ENCODE measurements around the gene UBQLN1. TPM values are rescaled to one million over a fixed set of nuclear protein-coding genes. Genes with fewer than 3 reads are reported as not detected.

Gene UBQLN1
- total RNA-seq, 4 donors from 2014 or later = 56.5 to 87.3 (median 72.1) TPM

DNA sequence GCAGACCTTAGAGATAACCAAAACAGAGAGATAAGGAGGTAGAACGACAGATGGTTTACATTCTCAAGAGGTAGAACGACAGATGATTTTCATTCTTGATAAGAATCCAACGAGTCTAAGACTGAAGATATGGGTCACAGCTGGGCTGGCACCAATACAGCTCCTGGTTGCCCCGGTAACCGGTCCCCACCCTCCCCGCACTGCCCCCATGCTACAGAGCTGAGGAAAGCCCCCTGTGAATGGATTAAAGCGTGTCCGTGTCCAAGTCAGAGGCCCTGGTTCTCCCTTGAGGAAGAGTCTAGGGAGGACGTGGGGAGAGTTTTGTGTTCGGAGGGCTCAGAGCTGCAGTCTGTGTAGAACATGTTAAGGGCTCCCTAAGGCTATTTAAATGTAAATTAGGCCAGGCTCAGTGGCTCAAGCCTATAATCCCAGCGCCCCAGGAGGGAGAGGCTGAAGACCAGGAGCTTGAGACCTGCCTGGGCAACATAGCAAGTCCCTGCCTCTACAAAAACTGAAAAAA, 76.8 kb downstream of the UBQLN1 start:
- in situ Hi-C loops (cut with MboI; ENCODE audit: low pct_ligation_motif_present in 1 of 4, low pct_unique_long_range_greater_than_20kb in 1 of 4, low sequenced_read_pairs in 3 of 4) (no loop called here), intact Hi-C loops (cut with DNase I; ENCODE audit: low total_unique reads) (no loop called here)
- Histone ChIP-seq H3K27ac (no peak overlapping the region), H3K9me3 (no peaks in the 10 kb centered on the region), H3K4me3 (no peak overlapping the region), H3K36me3 (peaks cover 0 to 5% (median 0%) of the 10 kb centered on the region in 4 donors), H3K27me3 (no peaks in the 10 kb centered on the region), H3K4me1 (peaks cover 0 to 10% (median 0%) of the 10 kb centered on the region in 4 donors)
- TF ChIP-seq POLR2AphosphoS5 (IDR thresholded peaks at IDR 0.05) = no peak
- TF ChIP-seq POLR2A (IDR thresholded peaks at IDR 0.05) = no peak
- TF ChIP-seq, protein P1, sequence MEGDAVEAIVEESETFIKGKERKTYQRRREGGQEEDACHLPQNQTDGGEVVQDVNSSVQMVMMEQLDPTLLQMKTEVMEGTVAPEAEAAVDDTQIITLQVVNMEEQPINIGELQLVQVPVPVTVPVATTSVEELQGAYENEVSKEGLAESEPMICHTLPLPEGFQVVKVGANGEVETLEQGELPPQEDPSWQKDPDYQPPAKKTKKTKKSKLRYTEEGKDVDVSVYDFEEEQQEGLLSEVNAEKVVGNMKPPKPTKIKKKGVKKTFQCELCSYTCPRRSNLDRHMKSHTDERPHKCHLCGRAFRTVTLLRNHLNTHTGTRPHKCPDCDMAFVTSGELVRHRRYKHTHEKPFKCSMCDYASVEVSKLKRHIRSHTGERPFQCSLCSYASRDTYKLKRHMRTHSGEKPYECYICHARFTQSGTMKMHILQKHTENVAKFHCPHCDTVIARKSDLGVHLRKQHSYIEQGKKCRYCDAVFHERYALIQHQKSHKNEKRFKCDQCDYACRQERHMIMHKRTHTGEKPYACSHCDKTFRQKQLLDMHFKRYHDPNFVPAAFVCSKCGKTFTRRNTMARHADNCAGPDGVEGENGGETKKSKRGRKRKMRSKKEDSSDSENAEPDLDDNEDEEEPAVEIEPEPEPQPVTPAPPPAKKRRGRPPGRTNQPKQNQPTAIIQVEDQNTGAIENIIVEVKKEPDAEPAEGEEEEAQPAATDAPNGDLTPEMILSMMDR (IDR thresholded peaks at IDR 0.05) = no peak
- TF ChIP-seq EP300 (IDR thresholded peaks at IDR 0.05; ENCODE audit: low read depth) = no peak
- 69 to 76% methylated on average over 3 to 11 of the region's 11 CpGs for WGBS, 2 donors (ENCODE audit: low coverage in 1 of 2)
- no peak for DNase-seq

DNA sequence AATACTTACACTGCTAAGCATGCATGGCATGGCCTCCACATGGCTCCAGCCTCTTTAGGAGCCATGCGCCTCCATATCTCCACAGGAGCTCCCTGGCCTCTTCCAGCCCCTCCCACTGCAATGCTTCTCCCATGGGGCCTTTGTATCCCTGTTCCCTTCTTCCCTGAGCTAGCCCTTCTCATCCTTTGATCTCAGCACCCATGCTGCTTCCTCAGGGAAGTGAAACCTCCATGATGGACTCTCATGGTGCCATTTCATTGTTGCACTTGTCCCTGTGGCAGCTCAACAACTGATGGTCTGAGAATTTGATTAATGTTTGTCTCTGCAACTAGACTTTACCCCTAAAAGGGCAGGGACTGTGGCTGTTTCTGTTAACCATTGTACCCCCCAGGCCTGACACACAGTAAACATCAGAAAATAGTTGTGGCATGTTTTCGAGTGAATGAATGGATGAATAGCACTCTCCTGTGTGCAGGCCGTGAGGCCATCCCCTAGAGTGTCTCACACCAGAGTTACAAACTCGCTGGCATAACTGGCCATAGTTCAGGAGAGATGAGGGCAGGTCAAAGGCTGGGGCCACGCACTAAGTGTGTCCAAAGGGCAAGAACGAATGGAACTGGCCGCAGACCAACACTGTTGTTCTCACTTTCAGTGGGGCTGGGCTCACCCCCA, 78.2 kb downstream of the UBQLN1 start:
- no peak overlapping the region for H3K4me3 ChIP-seq
- in situ Hi-C loops (cut with MboI; ENCODE audit: low pct_ligation_motif_present in 1 of 4, low pct_unique_long_range_greater_than_20kb in 1 of 4, low sequenced_read_pairs in 3 of 4) = loop anchor here in 1 of 4 donors (10.0 kb wide), 1 partner anchor 285 kb away; no protein-coding TSS in a partner anchor
- peaks cover 0 to 5% (median 0%) of the 10 kb centered on the region in 4 donors for H3K36me3 ChIP-seq
- peaks cover 0 to 13% (median 0%) of the 10 kb centered on the region in 4 donors for H3K4me1 ChIP-seq
- DNase-seq = peak; percentile 31
- 87 to 100% methylated on average over 1 to 7 of the region's 7 CpGs for WGBS, 2 donors (ENCODE audit: low coverage in 1 of 2)
- TF ChIP-seq POLR2A (IDR thresholded peaks at IDR 0.05) (no peak), EP300 (IDR thresholded peaks at IDR 0.05; ENCODE audit: low read depth) (no peak), POLR2AphosphoS5 (IDR thresholded peaks at IDR 0.05) (no peak)
- TF ChIP-seq, protein P1 (IDR thresholded peaks at IDR 0.05) = no peak
- no peak overlapping the region for H3K27ac ChIP-seq
- no peaks in the 10 kb centered on the region for H3K9me3 ChIP-seq
- H3K27me3 ChIP-seq = no peaks in the 10 kb centered on the region
- intact Hi-C loops (cut with DNase I; ENCODE audit: low total_unique reads) = no loop called here

GRCh38 chr9:83628540-83628939, 79.2 kb downstream of the UBQLN1 start:
- Histone ChIP-seq H3K36me3 (peaks cover 0 to 5% (median 0%) of the 10 kb centered on the region in 4 donors), H3K4me1 (peaks cover 0 to 23% (median 8%) of the 10 kb centered on the region in 4 donors), H3K4me3 (no peak overlapping the region), H3K9me3 (no peaks in the 10 kb centered on the region), H3K27ac (no peak overlapping the region), H3K27me3 (no peaks in the 10 kb centered on the region)
- no peak for DNase-seq
- WGBS, 2 donors (ENCODE audit: low coverage in 1 of 2) = 93 to 100% methylated on average over 2 to 5 of the region's 5 CpGs
- intact Hi-C loops (cut with DNase I; ENCODE audit: low total_unique reads) = no loop called here
- in situ Hi-C loops (cut with MboI; ENCODE audit: low pct_ligation_motif_present in 1 of 4, low pct_unique_long_range_greater_than_20kb in 1 of 4, low sequenced_read_pairs in 3 of 4) = loop anchor here in 1 of 4 donors (10.0 kb wide), 1 partner anchor 286 kb away; no protein-coding TSS in a partner anchor
- TF ChIP-seq, protein P1 (IDR thresholded peaks at IDR 0.05) = no peak
- TF ChIP-seq POLR2A (IDR thresholded peaks at IDR 0.05) (no peak), POLR2AphosphoS5 (IDR thresholded peaks at IDR 0.05) (no peak), EP300 (IDR thresholded peaks at IDR 0.05; ENCODE audit: low read depth) (no peak)

DNA sequence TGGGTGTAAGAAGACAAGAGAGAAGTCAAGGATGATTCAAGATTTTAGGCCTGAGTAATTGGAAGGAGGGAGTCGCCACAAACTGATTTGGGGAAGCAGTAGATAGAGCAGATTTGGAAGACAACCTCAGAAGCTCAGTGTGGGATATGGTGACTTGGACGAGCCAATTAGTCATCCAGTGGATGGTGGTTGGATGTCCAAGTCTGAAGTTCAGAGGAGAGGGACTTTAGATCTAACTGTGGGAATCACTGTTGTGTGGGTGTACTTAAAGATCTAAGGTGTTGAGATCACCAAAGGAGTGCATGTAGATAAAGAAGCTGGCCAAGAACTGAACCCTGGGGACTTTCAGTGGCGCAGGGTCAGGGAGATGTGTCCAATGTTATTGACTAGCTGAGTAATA, 82.6 kb downstream of the UBQLN1 start:
- no peak for DNase-seq
- TF ChIP-seq POLR2AphosphoS5 (IDR thresholded peaks at IDR 0.05) = no peak
- TF ChIP-seq, protein P1 (IDR thresholded peaks at IDR 0.05) = no peak
- no peak for TF ChIP-seq EP300 (IDR thresholded peaks at IDR 0.05; ENCODE audit: low read depth)
- no peak for TF ChIP-seq POLR2A (IDR thresholded peaks at IDR 0.05)

More for the DNA sequence above, 82.6 kb downstream of the UBQLN1 start:
- Histone ChIP-seq H3K27me3 (no peaks in the 10 kb centered on the region), H3K27ac (no peak overlapping the region), H3K36me3 (peaks cover 0 to 5% (median 0%) of the 10 kb centered on the region in 4 donors), H3K9me3 (no peaks in the 10 kb centered on the region), H3K4me1 (peaks cover 0 to 35% (median 17%) of the 10 kb centered on the region in 4 donors), H3K4me3 (no peak overlapping the region)
- intact Hi-C loops (cut with DNase I; ENCODE audit: low total_unique reads) (no loop called here), in situ Hi-C loops (cut with MboI; ENCODE audit: low pct_ligation_motif_present in 1 of 4, low pct_unique_long_range_greater_than_20kb in 1 of 4, low sequenced_read_pairs in 3 of 4) (loop anchor here in 1 of 4 donors (10.0 kb wide), 1 partner anchor 290 kb away; no protein-coding TSS in a partner anchor)
- 83 to 89% methylated on average over 1 to 3 of the region's 3 CpGs for WGBS, 2 donors (ENCODE audit: low coverage in 1 of 2)

Data from transverse colon (tissue), 4 donors.